OCI-M1 (cell line): ENCODE measurements around the gene CDR2.
A peak's percentile ranks its signal among the peaks of the same experiment; 100 is the strongest.
"Not testable (repeated sequence)": the region's sequence is repeated elsewhere in the genome, so short reads cannot be mapped to it uniquely, and the experiment has no call there.

Experiments used
- DNase-seq: peaks from one replicate; lab custom pipeline; 2025; lab: John Stamatoyannopoulos, UW

CDR2 gene

GRCh38 chr16:22352723-22353122 lies 21.7 kb downstream of the CDR2 start:
- DNase-seq: no peak

DNA sequence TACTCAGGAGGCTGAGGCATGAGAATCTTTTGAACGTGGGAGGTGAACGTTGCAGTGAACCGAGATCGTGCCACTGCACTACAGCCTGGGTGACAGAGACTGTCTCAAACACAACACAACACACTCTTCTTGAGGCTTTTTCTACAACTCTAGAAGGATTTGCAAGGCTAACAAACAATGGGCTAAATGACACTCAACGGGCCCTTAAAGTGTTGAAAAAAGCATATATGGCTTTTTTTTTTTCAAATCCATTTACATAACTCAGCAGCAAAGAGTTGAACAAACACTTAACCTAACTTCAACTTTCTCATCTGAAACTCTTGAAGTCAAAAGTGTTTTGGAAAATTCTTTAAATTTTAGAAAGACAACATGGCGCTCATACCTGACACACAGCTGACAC lies 22.3 kb downstream of the CDR2 start:
- no peak for DNase-seq

- DNase-seq: not testable (repeated sequence)
Measured at GRCh38 chr16:22351017-22351416, 23.4 kb downstream of the CDR2 start.

- DNase-seq: no peak
Measured at GRCh38 chr16:22348291-22348690, 26.1 kb downstream of the CDR2 start.

DNA sequence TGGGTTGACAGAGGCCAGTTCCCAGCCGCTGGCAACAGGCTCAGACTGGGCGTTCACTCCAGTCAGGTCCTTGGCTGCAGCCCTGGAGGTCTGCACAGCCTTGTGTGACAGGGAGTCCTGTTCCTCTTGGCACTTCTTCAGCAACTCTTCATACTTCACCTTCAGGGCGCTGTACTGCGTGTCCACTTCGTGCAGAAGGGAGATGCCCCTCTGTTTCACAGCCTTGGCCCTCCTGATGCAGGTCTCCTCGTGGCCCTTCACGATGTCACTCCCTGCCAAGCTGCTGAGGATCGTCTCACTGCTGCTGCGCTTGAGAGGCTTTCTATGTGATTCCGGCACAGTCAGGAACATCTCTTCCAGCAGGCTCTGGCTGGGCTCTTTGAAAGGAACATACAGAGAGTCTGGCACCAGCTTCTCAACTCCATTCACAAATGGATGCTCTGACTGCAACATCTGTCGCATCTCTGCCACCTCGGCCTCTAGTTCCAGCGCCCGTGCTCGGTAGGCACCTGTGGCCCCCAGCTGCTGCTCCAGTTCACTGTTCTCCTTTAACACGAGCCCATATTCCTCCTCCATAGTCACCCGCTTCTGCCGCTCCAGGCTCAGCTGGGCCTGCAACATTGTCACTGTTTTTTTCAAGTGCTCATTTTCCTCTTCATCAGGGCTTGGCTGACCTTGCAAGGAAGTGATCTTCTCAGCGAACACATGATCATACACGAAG lies 27.2 kb downstream of the CDR2 start:
- no peak for DNase-seq

GRCh38 chr16:22346483-22346882 lies 27.9 kb downstream of the CDR2 start:
- no peak for DNase-seq

- no peak for DNase-seq
Measured at GRCh38 chr16:22342082-22342481, 32.3 kb downstream of the CDR2 start.

GRCh38 chr16:22340945-22341344 lies 33.5 kb downstream of the CDR2 start:
- DNase-seq: no peak

DNA sequence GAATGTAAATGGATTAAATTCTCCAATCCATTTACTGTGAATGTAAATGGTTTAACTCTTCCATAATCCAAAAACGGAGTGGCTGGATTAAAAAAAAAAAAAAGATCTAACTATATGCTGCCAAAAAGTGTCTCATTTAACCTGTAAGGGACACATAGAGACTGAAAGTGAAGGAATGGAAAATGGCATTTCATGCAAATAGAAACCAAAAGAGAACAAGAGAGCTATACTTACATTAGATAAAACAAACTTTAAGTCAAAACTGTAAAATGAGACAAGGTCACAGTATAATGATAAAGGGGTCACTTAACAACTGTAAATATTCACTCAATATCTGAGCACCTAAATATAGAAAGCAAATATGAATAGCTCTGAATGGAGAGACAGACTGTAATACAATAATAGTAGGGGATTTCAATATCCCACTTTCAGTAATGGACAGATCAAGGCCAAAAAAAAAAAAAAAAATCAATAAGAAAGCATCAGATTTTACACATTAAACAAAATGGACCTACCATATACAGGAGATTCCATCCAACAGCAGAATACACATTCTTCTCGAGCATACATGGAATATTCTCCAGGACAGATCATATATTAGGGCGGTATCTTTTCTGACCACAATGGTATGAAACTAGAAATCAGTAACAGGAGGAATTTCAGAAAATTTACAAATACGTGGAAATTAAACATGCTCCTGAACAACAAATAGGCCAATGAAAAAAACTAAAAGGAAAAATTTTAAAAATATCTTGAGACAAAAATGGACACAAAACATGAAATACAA lies 36.4 kb downstream of the CDR2 start:
- peak; percentile 3 for DNase-seq

DNA sequence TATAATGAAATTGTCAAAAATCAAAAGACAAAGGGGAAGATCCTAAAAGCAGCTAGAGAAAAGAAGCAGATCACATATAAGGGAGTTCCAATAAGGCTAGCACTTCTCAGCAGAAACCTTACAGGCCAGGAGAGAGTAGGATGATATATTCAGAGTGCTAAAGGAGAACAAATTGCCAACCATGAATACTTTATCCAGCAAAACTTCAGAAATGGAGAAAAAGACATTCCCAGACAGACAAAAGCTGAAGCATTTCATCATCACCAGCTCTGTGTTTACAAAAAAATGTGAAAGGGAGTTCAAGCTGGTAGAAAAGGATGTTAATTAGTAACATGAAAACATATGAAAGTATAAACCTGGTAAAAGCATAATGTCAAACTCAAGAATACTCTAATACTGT lies 37.4 kb downstream of the CDR2 start:
- DNase-seq: peak; percentile 10

DNA sequence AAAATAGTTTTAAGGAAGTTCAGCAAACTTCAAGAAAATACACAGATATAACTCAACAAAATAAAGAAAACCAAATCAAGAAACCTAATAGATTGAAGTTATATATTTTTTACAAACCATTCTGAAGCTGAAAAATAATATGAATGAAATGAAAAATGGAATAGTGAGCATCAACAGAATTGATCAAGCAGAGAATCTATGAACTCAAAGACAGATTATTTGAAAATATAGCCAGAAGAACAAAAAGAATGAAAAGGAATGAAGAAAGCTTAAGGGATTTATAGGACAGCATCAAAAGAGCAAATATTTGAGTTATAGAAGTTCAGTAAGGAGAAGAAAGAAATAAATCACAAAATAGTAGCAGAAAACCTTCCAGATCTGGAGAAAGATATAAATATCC lies 37.8 kb downstream of the CDR2 start:
- DNase-seq: no peak

DNA sequence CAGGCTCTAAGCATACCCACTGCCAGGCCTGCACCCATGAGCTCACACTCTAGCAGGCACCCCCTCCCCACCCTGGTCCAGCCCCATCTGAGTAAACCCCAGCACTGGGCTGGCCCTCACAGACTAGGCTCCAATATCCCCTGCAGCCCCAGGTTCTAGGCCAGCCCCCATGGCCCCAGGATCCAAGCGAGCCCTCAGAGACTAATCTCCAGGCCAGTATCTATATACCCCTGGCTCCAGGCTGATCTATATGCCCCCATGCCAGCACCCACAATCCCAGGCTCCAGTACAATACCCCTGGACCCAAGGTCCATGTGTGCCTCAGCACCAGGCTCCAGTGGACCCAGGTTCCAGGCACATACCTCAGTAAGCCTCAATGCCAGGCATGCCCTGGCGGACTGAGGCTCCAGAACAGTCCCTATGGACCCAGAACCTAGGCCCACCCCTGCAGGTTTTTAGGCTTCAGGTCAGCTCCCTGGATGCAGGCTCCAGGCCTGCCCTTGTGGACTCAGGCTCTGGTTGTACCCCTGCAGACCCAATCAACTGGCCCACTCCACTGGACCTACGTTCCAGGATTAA lies 38.7 kb downstream of the CDR2 start:
- DNase-seq: no peak

DNA sequence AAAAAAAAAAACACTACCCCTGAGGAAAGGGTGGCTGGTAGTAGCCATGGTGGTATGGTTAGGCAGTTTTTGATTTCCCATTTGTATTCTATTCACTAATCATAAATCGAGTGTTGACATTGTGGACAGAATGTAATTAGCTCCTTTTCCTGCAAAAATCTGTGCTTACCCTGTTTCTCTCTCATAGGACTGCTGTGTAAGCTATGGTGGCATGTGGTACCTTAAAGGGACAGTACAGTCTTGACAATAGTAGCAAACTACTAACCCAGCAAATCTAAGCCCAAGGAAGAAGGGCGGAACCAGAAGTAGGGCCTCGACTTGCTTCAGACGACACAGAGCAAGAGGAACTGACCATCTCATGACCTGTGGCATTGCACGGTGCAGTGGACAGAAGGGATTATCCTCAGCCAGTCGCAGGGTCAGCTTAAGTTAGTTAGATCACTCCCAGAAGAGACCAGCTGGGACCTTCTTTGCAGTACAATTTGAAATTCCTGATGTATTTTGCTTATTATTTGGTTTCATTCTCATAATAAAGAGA lies 40.9 kb downstream of the CDR2 start:
- DNase-seq: no peak

- DNase-seq: no peak
Measured at GRCh38 chr16:22330326-22330725, 44.1 kb downstream of the CDR2 start.

DNA sequence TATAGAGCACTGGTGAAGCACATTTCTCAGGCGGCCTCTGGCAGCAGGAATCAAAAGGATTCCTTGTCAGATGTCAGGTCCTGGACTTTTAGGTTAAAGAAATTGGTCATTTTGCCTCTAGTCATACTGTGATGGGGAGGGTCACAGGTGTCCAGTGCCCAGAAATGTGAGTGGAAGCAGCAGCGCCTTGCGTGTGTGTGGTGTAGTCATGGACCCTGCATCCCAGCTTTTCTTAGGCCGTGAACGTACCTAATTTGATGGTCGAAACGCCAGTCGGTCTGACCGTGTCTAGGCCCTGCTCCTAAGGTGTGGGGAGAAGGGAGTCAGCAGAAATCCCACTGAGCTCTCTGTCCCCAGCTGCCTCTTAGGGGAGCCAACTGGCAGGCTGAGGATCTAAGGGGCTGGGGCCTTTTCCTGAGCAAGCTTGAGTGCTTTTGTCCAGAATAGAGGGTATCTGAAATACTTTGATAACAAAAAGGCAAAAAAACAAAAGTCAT lies 45.2 kb downstream of the CDR2 start:
- no peak for DNase-seq

- no peak for DNase-seq
Measured at GRCh38 chr16:22328081-22328725, 46.2 kb downstream of the CDR2 start.

GRCh38 chr16:22327446-22327775 lies 47.0 kb downstream of the CDR2 start:
- DNase-seq: no peak

DNA sequence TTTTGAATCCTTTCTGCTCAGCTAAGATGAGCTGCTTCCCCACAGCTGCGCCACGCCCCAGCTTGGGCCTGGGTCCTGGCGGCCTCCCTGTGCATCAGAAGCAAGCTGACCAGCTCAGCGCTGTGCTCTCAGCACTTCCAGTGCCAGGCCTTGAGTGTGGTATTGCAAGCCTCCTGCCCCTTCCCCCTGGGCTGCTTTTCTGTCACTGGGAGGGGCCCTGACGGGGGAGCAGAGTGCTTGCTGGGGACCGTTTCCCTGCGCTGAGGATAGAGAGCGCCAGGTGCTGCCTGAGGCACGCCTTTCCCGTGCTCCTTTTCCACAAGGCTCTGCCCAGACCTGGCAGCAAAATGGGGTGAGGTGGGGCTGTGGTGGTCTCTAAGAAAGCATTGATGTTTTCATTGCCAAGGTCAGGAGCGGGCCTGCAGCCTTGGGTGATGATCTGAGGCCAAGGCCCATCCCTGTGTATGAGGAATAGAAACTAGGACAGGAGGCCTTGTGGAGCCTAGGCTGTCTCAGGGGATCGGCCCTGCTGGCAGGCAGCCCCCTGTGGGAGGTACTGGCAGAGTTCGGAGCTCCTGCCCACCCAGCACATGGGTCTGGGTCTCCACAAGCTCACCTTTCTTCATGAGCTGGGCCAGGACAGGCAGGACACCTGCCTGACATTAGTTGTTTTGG lies 47.5 kb downstream of the CDR2 start:
- DNase-seq: no peak

- no peak for DNase-seq
Measured at GRCh38 chr16:22326369-22326652, 48.1 kb downstream of the CDR2 start.

GRCh38 chr16:22325598-22326368 lies 48.6 kb downstream of the CDR2 start:
- DNase-seq: no peak
